ENCODE data around the gene GPR132. TPM values are rescaled to one million over a fixed set of nuclear protein-coding genes. Genes with fewer than 3 reads are reported as not detected.

GPR132 gene
- total RNA-seq, 1 experiment from 2014 or later: 0.20 TPM

DNA sequence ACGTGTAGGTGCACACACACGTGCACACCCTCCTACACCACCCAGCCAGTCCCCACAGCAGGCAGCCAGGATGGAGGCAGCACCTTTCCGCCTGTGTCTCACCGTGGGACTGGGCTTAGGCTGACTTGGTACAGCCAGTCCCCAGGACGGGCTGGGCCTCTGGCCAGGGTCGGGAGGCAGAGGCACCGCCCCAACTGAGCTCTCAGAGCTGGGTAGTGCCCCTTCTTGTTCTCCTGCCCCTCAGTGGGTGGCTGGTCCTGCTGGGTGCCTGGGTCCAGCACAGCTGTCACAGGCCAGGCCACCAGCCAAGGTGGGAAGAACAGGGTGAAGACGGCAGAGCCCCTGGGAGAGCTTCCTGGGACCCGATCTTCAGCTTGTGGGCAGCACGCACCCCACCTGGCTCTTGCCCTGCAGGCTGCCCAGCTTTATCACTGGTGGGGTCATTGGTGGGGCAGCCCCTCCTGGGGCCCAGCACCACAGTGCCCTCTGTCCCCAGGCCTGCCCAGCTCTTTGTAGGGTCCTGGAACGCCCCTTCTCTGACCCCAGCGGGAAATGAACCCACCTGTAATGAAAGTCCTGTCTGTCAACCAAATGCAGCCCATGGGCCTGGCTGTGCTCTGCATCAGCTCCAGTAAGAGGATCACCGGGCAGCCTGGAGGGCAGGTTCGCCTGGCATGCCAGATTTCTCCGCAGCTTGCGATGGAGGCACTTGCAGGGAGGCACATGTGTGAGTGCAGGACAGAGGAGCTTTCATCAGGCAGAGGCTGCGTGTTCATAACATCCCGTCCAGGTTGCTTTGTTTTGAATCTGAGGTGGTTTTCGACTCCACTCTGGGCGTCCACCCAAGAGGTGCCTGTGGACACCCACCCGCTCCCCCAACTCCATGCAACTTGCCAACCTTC, 59.0 kb downstream of the GPR132 start:
- no peak overlapping the region for H2AFZ ChIP-seq (ENCODE audit: low read length)
- H3K4me2 ChIP-seq (ENCODE audit: insufficient read depth, insufficient read length, low read length): no peak overlapping the region
- no peaks in the 10 kb centered on the region for H3K79me2 ChIP-seq (ENCODE audit: insufficient read depth, low read length)
- no peak overlapping the region for H4K8ac ChIP-seq (replicated peaks; ENCODE audit: insufficient read length, low read depth, low read length)
- no peaks in the 10 kb centered on the region for H3K4me1 ChIP-seq (ENCODE audit: insufficient read depth, low read length)
- Mint-ChIP-seq H3K36me3 (ENCODE audit: insufficient read depth in 1 of 3, low read depth in 3 of 3) (peaks cover 10 to 38% (median 27%) of the 10 kb centered on the region in 3 experiments; a peak in 6 of 7 replicates), H3K27me3 (ENCODE audit: low read depth) (no peaks in the 10 kb centered on the region), H3K27ac (peak overlapping the region in 2 of 3 experiments; percentile 79 to 90; a peak in 2 of 7 replicates), H3K4me3 (no peak overlapping the region), H3K9me3 (no peaks in the 10 kb centered on the region), H3K4me1 (no peaks in the 10 kb centered on the region)
- H3T11ph ChIP-seq (ENCODE audit: low read length): no peak overlapping the region
- no peak overlapping the region for H3K4ac ChIP-seq (ENCODE audit: low read depth, low read length)
- no peak for DNase-seq
- H4K91ac ChIP-seq (ENCODE audit: insufficient read length, low read depth, low read length): no peak overlapping the region
- no peak overlapping the region; the same call in 1 of the 2 replicates for H3K14ac ChIP-seq (ENCODE audit: insufficient read depth, low read length)
- H4K5ac ChIP-seq (ENCODE audit: insufficient read length, low read depth, low read length): no peak overlapping the region
- H2BK12ac ChIP-seq (ENCODE audit: insufficient read length, low read depth, low read length): no peak overlapping the region
- H2BK120ac ChIP-seq (ENCODE audit: low read depth, low read length, poor library complexity, severe bottlenecking): no peak overlapping the region
- no peak overlapping the region for H3K9ac ChIP-seq (ENCODE audit: extremely low read depth, insufficient read length, low read length)
- no peak overlapping the region for H3K56ac ChIP-seq (ENCODE audit: insufficient read length, low read depth, low read length)
- no peaks in the 10 kb centered on the region for H3K27me3 ChIP-seq (ENCODE audit: insufficient read depth, low read length)
- H2BK5ac ChIP-seq (ENCODE audit: insufficient read length, low read length): no peak overlapping the region
- H2BK20ac ChIP-seq (ENCODE audit: low read depth, low read length, poor library complexity, severe bottlenecking): no peak overlapping the region
- no peak overlapping the region for H2AK5ac ChIP-seq (ENCODE audit: insufficient read length, low read length)
- H3K79me1 ChIP-seq (ENCODE audit: insufficient read depth, low read depth, low read length, poor library complexity, severe bottlenecking): peaks cover 3% of the 10 kb centered on the region
- H3K27ac ChIP-seq (ENCODE audit: insufficient read length, low read depth, low read length): no peak overlapping the region
- H3K23ac ChIP-seq (ENCODE audit: insufficient read length, low read depth, low read length): no peak overlapping the region
- TF ChIP-seq, protein P1, sequence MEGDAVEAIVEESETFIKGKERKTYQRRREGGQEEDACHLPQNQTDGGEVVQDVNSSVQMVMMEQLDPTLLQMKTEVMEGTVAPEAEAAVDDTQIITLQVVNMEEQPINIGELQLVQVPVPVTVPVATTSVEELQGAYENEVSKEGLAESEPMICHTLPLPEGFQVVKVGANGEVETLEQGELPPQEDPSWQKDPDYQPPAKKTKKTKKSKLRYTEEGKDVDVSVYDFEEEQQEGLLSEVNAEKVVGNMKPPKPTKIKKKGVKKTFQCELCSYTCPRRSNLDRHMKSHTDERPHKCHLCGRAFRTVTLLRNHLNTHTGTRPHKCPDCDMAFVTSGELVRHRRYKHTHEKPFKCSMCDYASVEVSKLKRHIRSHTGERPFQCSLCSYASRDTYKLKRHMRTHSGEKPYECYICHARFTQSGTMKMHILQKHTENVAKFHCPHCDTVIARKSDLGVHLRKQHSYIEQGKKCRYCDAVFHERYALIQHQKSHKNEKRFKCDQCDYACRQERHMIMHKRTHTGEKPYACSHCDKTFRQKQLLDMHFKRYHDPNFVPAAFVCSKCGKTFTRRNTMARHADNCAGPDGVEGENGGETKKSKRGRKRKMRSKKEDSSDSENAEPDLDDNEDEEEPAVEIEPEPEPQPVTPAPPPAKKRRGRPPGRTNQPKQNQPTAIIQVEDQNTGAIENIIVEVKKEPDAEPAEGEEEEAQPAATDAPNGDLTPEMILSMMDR (conservative IDR thresholded peaks at IDR 0.05): no peak
- H4K20me1 ChIP-seq (ENCODE audit: control insufficient read depth, insufficient read depth, insufficient read length): no peaks in the 10 kb centered on the region
- no CpG with 5 or more reads among the region's 21 CpGs for WGBS (ENCODE audit: extremely low coverage, insufficient read length, low lambda C conversion rate)
- no peaks in the 10 kb centered on the region for H3K9me3 ChIP-seq (ENCODE audit: control insufficient read depth, low read depth, low read length)
- no peak overlapping the region for H3K18ac ChIP-seq (ENCODE audit: insufficient read length, low read depth, low read length)
- H3K23me2 ChIP-seq (ENCODE audit: insufficient read length, low read depth, low read length, poor library complexity, severe bottlenecking): no peaks in the 10 kb centered on the region
- no peak overlapping the region for H2BK15ac ChIP-seq (ENCODE audit: low read depth, low read length)

Measured in H9 (cell line).